ENCODE data around the gene CHDH.

The CHDH gene

DNA sequence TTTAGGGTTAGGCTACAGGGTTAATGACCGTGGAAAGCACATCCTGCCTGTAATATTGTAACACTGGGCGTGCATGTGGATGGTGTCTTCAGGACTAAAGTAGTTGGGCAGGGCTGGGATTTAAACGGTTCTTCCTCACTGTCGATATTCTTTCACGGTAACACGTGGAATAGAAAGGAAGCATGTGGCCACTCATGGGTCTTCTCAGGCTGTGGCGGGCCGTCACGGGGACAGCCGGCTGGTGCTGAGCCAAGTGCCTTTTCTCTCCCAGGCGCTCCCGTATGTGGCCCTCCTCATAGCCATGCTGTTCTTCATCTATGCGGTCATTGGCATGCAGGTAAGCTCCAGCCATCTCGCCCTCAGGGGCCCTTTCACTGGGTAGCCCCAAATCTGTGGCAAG, 73.7 kb downstream of the CHDH start:
- Histone ChIP-seq H3K4me1 (ENCODE audit: control insufficient read depth in 1 of 2, insufficient read depth in 1 of 2, low read depth in 1 of 2, low read length in 1 of 2) (no peaks in the 10 kb centered on the region), H3K36me3 (no peaks in the 10 kb centered on the region), H3K9me3 (no peaks in the 10 kb centered on the region), H3K27me3 (peaks cover 15% of the 10 kb centered on the region), H3K4me3 (ENCODE audit: low read depth in 1 of 2, low read length in 1 of 2) (no peak overlapping the region), H3K27ac (no peak overlapping the region)
- TF ChIP-seq, protein P1, sequence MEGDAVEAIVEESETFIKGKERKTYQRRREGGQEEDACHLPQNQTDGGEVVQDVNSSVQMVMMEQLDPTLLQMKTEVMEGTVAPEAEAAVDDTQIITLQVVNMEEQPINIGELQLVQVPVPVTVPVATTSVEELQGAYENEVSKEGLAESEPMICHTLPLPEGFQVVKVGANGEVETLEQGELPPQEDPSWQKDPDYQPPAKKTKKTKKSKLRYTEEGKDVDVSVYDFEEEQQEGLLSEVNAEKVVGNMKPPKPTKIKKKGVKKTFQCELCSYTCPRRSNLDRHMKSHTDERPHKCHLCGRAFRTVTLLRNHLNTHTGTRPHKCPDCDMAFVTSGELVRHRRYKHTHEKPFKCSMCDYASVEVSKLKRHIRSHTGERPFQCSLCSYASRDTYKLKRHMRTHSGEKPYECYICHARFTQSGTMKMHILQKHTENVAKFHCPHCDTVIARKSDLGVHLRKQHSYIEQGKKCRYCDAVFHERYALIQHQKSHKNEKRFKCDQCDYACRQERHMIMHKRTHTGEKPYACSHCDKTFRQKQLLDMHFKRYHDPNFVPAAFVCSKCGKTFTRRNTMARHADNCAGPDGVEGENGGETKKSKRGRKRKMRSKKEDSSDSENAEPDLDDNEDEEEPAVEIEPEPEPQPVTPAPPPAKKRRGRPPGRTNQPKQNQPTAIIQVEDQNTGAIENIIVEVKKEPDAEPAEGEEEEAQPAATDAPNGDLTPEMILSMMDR (IDR thresholded peaks at IDR 0.05), result no peak

DNA sequence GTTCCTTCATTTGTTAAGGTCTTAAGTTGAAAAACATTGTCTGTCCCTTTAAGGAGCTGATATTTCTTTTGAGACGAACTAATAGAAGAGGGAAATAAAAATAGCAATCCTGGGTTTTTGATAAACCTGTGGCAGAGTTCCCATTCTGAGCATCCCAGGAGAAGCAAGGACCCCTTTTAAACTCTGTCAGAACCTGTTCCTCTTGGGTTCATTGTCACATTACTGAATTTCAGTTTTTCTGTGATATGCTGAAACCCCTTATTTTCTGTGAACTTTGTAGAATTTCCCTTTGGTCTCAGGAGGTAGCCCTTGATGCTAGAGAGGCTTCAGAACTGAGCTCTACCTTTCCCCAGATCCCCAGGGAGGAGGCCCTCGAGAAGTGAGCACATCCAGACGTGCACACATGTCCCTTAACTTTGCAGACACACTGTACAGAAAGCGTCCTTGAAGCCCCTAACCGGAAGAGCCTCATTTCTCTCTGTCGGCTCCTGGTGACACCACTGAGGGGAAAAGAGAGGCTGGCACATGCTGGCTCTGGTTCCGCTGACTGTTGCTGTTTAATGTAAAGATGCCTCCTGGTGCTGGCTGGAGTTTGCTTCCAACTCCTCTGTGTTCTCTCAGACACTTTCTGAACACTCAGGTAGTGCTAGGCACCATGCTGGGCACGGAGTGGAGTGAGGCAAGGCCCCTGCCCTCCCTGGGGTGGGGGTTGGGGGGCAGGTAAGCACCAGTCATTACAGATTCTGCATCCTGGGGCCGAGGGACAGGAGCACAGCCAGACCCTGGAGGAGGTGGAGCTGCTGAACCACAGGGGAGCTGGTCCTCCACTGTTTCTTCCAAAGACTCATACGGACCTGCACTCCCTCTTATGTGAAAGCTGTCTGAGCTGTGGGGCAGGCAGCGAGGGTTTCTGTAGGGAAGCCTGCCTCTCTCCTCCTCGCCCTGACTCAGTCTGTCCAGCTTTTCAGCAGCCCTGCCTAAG, 77.5 kb downstream of the CHDH start:
- TF ChIP-seq, protein P1 (IDR thresholded peaks at IDR 0.05), result no peak
- H3K27ac ChIP-seq, result no peak overlapping the region
- no peaks in the 10 kb centered on the region for H3K9me3 ChIP-seq
- H3K36me3 ChIP-seq, result no peaks in the 10 kb centered on the region
- no peak overlapping the region for H3K4me3 ChIP-seq (ENCODE audit: low read depth in 1 of 2, low read length in 1 of 2)
- H3K4me1 ChIP-seq (ENCODE audit: control insufficient read depth in 1 of 2, insufficient read depth in 1 of 2, low read depth in 1 of 2, low read length in 1 of 2), result no peaks in the 10 kb centered on the region
- H3K27me3 ChIP-seq, result peaks cover 22% of the 10 kb centered on the region

DNA sequence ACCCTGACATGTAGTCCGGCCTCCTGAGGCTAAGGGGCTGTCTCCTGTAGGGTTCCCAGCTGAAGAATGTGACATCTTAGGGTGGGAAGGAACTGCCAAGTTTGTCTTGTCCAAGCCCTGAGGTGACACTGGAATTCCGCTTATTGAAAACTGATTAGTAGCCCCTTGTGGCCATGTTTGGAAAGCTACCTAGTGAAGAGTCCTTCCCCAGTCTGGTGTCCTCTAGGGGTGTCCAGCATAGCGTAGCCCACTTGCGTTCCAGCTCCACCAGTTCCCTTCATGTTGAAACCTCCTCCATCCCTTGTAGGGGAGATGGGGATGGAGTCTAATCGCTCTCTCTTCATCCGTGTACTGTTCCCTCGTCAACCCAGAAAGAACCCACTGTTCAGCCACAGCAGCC, 79.5 kb downstream of the CHDH start:
- no peak overlapping the region for H3K27ac ChIP-seq

DNA sequence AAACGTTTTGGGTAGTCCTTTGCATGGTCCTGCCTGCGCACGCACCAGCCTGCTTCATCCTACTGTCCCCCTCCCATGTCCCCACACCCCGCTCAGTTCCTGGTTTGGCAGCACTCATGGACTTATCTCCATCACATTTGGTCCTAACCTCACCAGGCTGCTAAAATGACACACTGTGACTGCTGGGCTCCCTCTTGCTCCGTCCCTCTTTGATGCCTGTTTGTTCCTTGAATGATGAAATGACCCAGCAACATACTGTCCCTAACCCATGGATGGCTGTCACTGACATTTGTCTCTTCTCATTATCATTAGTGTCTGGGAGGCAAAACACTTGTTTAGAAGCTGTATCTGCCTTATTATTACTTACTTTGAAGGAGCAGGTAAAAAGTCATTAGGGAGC, 80.5 kb downstream of the CHDH start:
- TF ChIP-seq, protein P1 (IDR thresholded peaks at IDR 0.05), result no peak
- Histone ChIP-seq H3K27me3 (peaks cover 22% of the 10 kb centered on the region), H3K4me3 (ENCODE audit: low read depth in 1 of 2, low read length in 1 of 2) (no peak overlapping the region), H3K4me1 (ENCODE audit: control insufficient read depth in 1 of 2, insufficient read depth in 1 of 2, low read depth in 1 of 2, low read length in 1 of 2) (no peaks in the 10 kb centered on the region), H3K27ac (no peak overlapping the region), H3K9me3 (no peaks in the 10 kb centered on the region), H3K36me3 (no peaks in the 10 kb centered on the region)

More for the DNA sequence above, 79.5 kb downstream of the CHDH start:
- Histone ChIP-seq H3K9me3 (no peaks in the 10 kb centered on the region), H3K4me3 (ENCODE audit: low read depth in 1 of 2, low read length in 1 of 2) (no peak overlapping the region), H3K36me3 (no peaks in the 10 kb centered on the region), H3K4me1 (ENCODE audit: control insufficient read depth in 1 of 2, insufficient read depth in 1 of 2, low read depth in 1 of 2, low read length in 1 of 2) (no peaks in the 10 kb centered on the region), H3K27me3 (peaks cover 22% of the 10 kb centered on the region)
- TF ChIP-seq, protein P1 (IDR thresholded peaks at IDR 0.05), result no peak

DNA sequence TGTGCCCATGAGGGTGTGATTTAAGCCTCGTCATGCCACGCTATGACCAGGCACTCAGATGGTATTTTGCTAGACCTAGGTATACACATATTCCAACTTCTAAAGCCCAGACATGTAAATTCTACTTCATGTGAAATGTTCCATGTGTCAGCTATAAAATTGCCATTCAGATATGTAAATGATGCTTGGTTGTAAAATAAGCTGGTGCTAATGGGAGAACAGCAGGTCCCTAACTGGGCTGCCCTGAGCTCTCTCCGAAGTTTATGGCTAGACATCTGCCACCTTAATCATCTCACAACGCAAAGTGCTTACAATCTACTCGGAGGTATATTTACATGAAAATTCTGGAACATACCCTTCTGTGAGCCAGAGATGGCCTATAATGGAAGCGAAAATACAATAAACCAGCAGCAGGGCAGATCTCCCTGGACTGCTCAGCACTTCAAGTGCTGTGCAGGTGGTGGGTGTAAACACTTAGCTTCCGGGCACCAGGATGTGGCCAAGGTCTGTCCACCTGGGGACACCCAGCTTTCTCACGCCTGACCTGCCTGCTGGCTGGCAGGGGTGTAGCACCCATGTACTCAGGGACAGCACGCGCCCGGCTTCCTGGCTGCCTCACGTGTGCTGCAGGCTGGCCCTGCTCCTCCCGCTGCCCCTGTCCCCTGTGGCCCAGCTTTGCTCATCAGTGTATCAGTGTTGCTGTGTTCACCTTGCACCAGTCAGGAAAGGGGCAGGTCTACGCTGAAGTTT, 82.0 kb downstream of the CHDH start:
- H3K27ac ChIP-seq, result no peak overlapping the region

More for the DNA sequence above, 82.0 kb downstream of the CHDH start:
- Histone ChIP-seq H3K4me1 (ENCODE audit: control insufficient read depth in 1 of 2, insufficient read depth in 1 of 2, low read depth in 1 of 2, low read length in 1 of 2) (no peaks in the 10 kb centered on the region), H3K9me3 (no peaks in the 10 kb centered on the region), H3K36me3 (no peaks in the 10 kb centered on the region), H3K4me3 (ENCODE audit: low read depth in 1 of 2, low read length in 1 of 2) (no peak overlapping the region), H3K27me3 (peaks cover 23% of the 10 kb centered on the region)
- TF ChIP-seq, protein P1 (IDR thresholded peaks at IDR 0.05), result no peak

All from neutrophil (primary cell).